ENCODE data around the gene M1AP.
"Not testable (repeated sequence)": the region's sequence is repeated elsewhere in the genome, so short reads cannot be mapped to it uniquely, and the experiment has no call there.

GRCh38 chr2:74630454-74630853, 17.7 kb downstream of the M1AP start:
- TF ChIP-seq POLR2A, CTCF, EP300, POLR2AphosphoS5 (IDR thresholded peaks at IDR 0.05): not testable (repeated sequence)

All from sigmoid colon (tissue), 4 donors.